Fibroblast of the aortic adventitia (primary cell): ENCODE results near the gene BCAS1. TPM values are rescaled to one million over a fixed set of nuclear protein-coding genes. Genes with fewer than 3 reads are reported as not detected.

ENCODE experiments used
- DNase-seq: peaks from one replicate; pipeline ENCODE4 v3.0.0-alpha.2; 2010; ENCODE audit warnings: low read depth
- H3K4me3 ChIP-seq: 2 replicates; pipeline ENCODE4 v1.5.1; 2011; ENCODE audit warnings: low read depth, mild to moderate bottlenecking, control low read depth, low read length, moderate library complexity
- total RNA-seq: library from RNA; depleted of rRNA; stranded (reverse); fragments of >200 nt; gene quantifications from 2 replicates; pipeline ENCODE4 v1.2.3, GENCODE V29; 2012; ENCODE audit warnings: low replicate concordance
- TF ChIP-seq, protein P1 (sequence below): IDR thresholded peaks from 2 replicates; pipeline ENCODE4 v1.5.1; 2011; ENCODE audit warnings: mild to moderate bottlenecking, low read length, control low read depth, inconsistent platforms; ENCODE audit not compliant: insufficient read depth

The BCAS1 gene
- total RNA-seq, 1 donor = 0.09 TPM

DNA sequence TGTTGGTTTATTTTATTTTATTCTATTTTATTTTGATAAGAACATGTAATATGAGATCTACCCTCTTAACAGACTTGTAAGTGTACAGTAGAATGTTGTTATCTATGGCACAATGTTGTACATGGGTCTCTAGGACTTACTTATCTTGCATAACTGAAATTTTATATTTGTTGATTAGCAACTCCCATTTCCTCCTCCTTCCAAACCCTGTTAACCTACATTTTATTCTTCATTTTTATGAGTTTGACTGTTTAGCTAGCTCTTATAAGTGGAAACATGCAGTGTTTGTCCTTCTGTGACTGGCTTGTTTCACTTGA, 37.9 kb upstream of the BCAS1 start:
- H3K4me3 ChIP-seq = no peak overlapping the region
- TF ChIP-seq, protein P1, sequence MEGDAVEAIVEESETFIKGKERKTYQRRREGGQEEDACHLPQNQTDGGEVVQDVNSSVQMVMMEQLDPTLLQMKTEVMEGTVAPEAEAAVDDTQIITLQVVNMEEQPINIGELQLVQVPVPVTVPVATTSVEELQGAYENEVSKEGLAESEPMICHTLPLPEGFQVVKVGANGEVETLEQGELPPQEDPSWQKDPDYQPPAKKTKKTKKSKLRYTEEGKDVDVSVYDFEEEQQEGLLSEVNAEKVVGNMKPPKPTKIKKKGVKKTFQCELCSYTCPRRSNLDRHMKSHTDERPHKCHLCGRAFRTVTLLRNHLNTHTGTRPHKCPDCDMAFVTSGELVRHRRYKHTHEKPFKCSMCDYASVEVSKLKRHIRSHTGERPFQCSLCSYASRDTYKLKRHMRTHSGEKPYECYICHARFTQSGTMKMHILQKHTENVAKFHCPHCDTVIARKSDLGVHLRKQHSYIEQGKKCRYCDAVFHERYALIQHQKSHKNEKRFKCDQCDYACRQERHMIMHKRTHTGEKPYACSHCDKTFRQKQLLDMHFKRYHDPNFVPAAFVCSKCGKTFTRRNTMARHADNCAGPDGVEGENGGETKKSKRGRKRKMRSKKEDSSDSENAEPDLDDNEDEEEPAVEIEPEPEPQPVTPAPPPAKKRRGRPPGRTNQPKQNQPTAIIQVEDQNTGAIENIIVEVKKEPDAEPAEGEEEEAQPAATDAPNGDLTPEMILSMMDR = no peak
- no peak for DNase-seq

DNA sequence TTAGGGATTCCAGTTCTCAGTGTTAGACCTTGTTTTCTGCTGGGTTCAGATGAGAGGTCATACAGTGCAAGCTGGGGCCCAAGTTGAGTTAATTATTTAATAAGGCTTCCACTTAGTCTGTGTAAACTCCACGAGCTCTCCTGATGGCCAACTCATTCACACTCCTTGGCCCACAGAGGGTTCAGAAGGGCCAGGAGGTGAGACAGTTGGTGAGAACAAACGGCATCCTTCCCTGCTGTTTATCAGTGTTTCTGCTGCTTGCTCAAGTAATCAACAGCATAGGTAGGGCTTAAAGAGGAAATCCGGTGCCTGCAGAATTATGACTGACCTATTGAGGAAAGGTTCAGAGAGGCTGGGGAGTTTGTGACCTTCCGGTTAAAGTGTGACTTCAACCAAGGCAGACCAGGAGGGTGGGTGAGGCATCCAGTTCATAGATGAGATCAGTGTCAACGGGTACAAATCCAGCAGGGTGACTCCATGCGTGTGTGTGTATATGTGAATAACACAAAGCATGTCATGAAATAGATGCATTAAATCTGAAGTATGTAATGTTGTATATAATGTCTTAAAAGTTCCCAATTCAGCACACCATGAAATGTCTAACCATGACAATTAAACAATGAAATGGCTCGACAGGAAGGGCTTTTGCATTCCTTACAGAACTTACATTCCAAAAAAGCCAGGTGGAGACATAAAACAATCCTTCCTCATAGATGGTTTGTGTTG, 37.4 kb upstream of the BCAS1 start:
- H3K4me3 ChIP-seq = no peak overlapping the region
- TF ChIP-seq, protein P1 = no peak
- no peak for DNase-seq

DNA sequence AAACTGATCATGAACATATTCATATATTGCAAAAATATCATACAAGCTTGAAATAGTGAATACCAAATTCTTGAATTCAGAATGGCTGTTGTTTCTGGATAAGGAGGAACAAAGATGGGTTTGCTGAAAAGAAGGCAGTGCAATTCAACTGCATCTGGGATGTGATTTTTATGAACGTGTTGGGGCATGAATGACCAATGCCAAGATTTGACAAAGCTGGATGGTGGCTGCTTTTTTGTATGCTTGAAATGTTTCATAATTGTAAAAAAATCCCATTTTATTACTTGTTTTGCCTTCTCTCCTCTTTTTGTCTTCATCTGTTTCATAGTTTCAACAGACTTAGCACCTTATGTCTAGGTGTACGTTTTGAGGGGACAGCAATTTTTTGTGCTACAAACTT, 36.8 kb upstream of the BCAS1 start:
- no peak overlapping the region for H3K4me3 ChIP-seq
- DNase-seq = no peak
- TF ChIP-seq, protein P1 = no peak

DNA sequence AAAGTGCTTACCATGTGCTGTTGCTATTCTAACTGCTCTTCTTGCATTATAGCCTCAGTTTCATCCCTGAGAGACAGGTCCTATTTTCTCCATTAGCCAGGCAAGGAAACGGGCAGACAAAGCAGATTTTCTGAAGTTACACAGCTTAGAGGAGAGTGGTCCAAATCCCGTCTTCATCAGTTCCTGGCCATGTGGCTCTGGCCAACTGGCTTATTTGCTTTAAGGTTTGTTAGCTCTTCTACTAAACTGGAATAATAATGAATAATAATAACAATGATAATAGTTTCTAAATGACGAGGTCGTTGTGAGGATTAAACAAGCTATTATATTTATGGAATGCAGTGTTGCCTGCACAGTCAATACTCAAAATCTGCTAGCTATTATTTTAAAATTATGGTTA, 35.8 kb upstream of the BCAS1 start:
- DNase-seq = no peak
- no peak overlapping the region for H3K4me3 ChIP-seq
- TF ChIP-seq, protein P1 = no peak

DNA sequence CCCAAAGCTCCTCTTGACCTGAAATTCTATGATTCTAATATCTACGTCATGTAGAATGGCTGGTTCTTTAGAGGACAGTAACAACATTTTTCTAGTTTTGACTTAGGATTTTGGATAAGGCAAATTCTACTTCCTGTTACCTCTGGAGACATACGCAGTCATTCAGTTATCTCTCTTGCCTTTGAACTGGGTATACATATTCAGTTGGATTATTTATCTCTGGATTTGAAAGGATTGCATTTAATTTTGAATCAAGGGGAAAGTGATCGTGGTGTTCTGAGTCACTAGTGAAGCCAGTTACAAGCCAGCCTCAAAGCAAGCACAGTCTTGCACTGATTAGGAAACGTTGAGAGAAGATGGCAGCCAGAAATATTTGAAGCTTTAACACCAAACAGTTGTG, 35.3 kb upstream of the BCAS1 start:
- DNase-seq = no peak
- TF ChIP-seq, protein P1 = no peak
- no peak overlapping the region for H3K4me3 ChIP-seq

DNA sequence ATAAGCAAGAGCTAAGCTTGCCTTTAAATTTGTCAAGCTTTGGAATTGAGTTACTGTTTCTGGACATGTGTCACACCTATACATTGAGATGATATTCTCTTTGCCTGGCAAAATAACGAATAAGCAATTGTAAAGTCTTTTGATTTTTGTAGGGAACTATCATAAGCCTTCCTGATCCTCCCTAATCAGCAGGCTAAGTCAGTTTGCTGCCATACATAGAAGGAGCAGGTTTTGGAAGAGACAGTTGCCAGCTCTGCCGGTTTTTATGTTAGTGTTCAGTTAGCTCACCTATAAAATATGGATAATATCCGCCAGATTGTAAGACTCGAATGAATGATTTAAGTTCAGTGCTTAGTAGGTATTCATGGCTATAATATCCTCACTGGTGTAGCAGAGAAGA, 34.4 kb upstream of the BCAS1 start:
- DNase-seq = no peak
- TF ChIP-seq, protein P1 = no peak
- H3K4me3 ChIP-seq = no peak overlapping the region
